Kidney epithelial cell (primary cell): ENCODE data around the gene MAP3K12. TPM values are rescaled to one million over a fixed set of nuclear protein-coding genes. Genes with fewer than 3 reads are reported as not detected.
"Not testable (repeated sequence)": the region's sequence is repeated elsewhere in the genome, so short reads cannot be mapped to it uniquely, and the experiment has no call there.

Experiments
- DNase-seq: peaks from one replicate; pipeline ENCODE4 v3.0.0-alpha.2; 2010; ENCODE audit warnings: low read depth
- H3K27me3 ChIP-seq: 2 replicates; pipeline ENCODE4 v1.6.0; 2011; ENCODE audit warnings: low read length; ENCODE audit not compliant: control insufficient read depth, insufficient read depth
- H3K36me3 ChIP-seq: 2 replicates; pipeline ENCODE4 v1.5.1; 2011; ENCODE audit warnings: low read length; ENCODE audit not compliant: control insufficient read depth, insufficient read depth
- H3K4me3 ChIP-seq: 2 replicates; pipeline ENCODE4 v1.5.1; 2011; ENCODE audit warnings: low read depth, mild to moderate bottlenecking, control low read depth, low read length
- CTCF ChIP-seq: IDR thresholded peaks from 2 replicates; pipeline ENCODE4 v1.5.1; 2011; ENCODE audit warnings: mild to moderate bottlenecking, moderate library complexity, low read length, control low read depth, inconsistent platforms; ENCODE audit not compliant: insufficient read depth, poor library complexity, severe bottlenecking
- total RNA-seq: library from RNA; depleted of rRNA; stranded (reverse); fragments of >200 nt; gene quantifications from 2 replicates; pipeline ENCODE4 v1.2.3, GENCODE V29; 2015

MAP3K12 gene
- total RNA-seq, result 12.3 and 18.6 TPM in 2 replicates

- Histone ChIP-seq H3K4me3 (peak within 1 kb of the TSS; percentile 75), H3K27me3 (no peaks in the 10 kb centered on the region), H3K36me3 (peaks cover 1% of the 10 kb centered on the region)
- DNase-seq, result no peak
- TF ChIP-seq CTCF, result peak; percentile 12
Observed at GRCh38 chr12:53499266-53500141, at the start of gene MAP3K12. MAP3K12 (minus strand) TSS chr12:53499458; CDS start chr12:53487391, 12,067 bp downstream.

GRCh38 chr12:53548354-53548753 lies 49.1 kb upstream of the MAP3K12 start:
- not testable (repeated sequence) for DNase-seq, H3K27me3 ChIP-seq, H3K4me3 ChIP-seq, H3K36me3 ChIP-seq

GRCh38 chr12:53543539-53543938 lies 44.3 kb upstream of the MAP3K12 start:
- Histone ChIP-seq H3K27me3 (no peaks in the 10 kb centered on the region), H3K4me3 (no peak overlapping the region), H3K36me3 (no peaks in the 10 kb centered on the region)
- peak; percentile 32 for DNase-seq
- peak; percentile 93 for TF ChIP-seq CTCF

GRCh38 chr12:53539526-53539925 lies 40.3 kb upstream of the MAP3K12 start:
- H3K27me3 ChIP-seq, result no peaks in the 10 kb centered on the region
- DNase-seq, result no peak
- no peak for TF ChIP-seq CTCF
- H3K4me3 ChIP-seq, result no peak overlapping the region
- no peaks in the 10 kb centered on the region for H3K36me3 ChIP-seq

GRCh38 chr12:53538209-53538689 lies 39.0 kb upstream of the MAP3K12 start:
- H3K36me3 ChIP-seq, result no peaks in the 10 kb centered on the region
- no peak overlapping the region for H3K4me3 ChIP-seq
- H3K27me3 ChIP-seq, result no peaks in the 10 kb centered on the region
- no peak for DNase-seq
- TF ChIP-seq CTCF, result no peak

- Histone ChIP-seq H3K27me3 (no peaks in the 10 kb centered on the region), H3K4me3 (no peak overlapping the region), H3K36me3 (peaks cover 3% of the 10 kb centered on the region)
- no peak for DNase-seq
- no peak for TF ChIP-seq CTCF
Observed at GRCh38 chr12:53536962-53537361, 37.7 kb upstream of the MAP3K12 start.
